ENCODE results near the gene BRPF3.

BRPF3 gene

GRCh38 chr6:36272234-36272633, 75.7 kb downstream of the BRPF3 start:
- DNase-seq, result no peak

- DNase-seq, result no peak
Measured at GRCh38 chr6:36273067-36273466, 76.5 kb downstream of the BRPF3 start.

GRCh38 chr6:36273802-36274514, 77.4 kb downstream of the BRPF3 start:
- no peak for DNase-seq

GRCh38 chr6:36276581-36277536, 80.3 kb downstream of the BRPF3 start:
- no peak for DNase-seq

- no peak for DNase-seq
Measured at GRCh38 chr6:36277946-36278470, 81.5 kb downstream of the BRPF3 start.

- DNase-seq, result no peak
Measured at GRCh38 chr6:36280467-36280866, 83.9 kb downstream of the BRPF3 start.

- DNase-seq, result no peak
Measured at GRCh38 chr6:36280983-36281382, 84.4 kb downstream of the BRPF3 start.

Measured in stimulated activated CD4-positive, alpha-beta T cell treated with anti-CD3 and anti-CD28 coated beads, Interleukin-4, amount 100 ng/mL, for 4 hours (primary cell).